Mesendoderm (in vitro differentiated cells): ENCODE results near the gene PLEKHN1.

Experiments used
- DNase-seq: peaks from one replicate; pipeline ENCODE4 v3.0.0; 2013
- H2AK5ac ChIP-seq: 2 replicates; pipeline ENCODE4 v1.6.1; 2013; ENCODE audit warnings: low read length, inconsistent platforms
- H2BK120ac ChIP-seq: 2 replicates; pipeline ENCODE4 v1.6.1; 2013; ENCODE audit warnings: low read depth, mild to moderate bottlenecking, low read length, moderate library complexity, mixed read lengths
- H2BK15ac ChIP-seq: replicated peaks from 2 replicates; pipeline ENCODE4 v1.6.1; 2013; ENCODE audit warnings: low read depth, mild to moderate bottlenecking, moderate library complexity
- H2BK5ac ChIP-seq: 2 replicates; pipeline ENCODE4 v1.6.1; 2013; ENCODE audit warnings: low read length, inconsistent platforms
- H3K18ac ChIP-seq: 2 replicates; pipeline ENCODE4 v1.6.1; 2013; ENCODE audit warnings: mild to moderate bottlenecking, low read length, mixed read lengths
- H3K23ac ChIP-seq: one replicate; pipeline ENCODE4 v1.6.1; 2013; ENCODE audit warnings: low read length
- H3K27ac ChIP-seq: 2 replicates; pipeline ENCODE4 v1.5.1; 2013; ENCODE audit warnings: low read depth, mild to moderate bottlenecking, inconsistent platforms, low read length, moderate library complexity
- H3K27me3 ChIP-seq: 2 replicates; pipeline ENCODE4 v1.6.1; 2013; ENCODE audit warnings: low read length, control low read depth, mild to moderate bottlenecking, inconsistent platforms; ENCODE audit not compliant: insufficient read depth, poor library complexity
- H3K36me3 ChIP-seq: 2 replicates; pipeline ENCODE4 v1.6.1; 2013; ENCODE audit warnings: low read length, inconsistent platforms; ENCODE audit not compliant: control insufficient read depth, insufficient read depth
- H3K4ac ChIP-seq: one replicate; pipeline ENCODE4 v1.6.1; 2013; ENCODE audit warnings: low read depth, mild to moderate bottlenecking, low read length, moderate library complexity
- H3K4me1 ChIP-seq: 2 replicates; pipeline ENCODE4 v1.6.1; 2013; ENCODE audit warnings: low read depth, low read length, inconsistent platforms; ENCODE audit not compliant: control insufficient read depth
- H3K4me2 ChIP-seq: 2 replicates; pipeline ENCODE4 v1.6.1; 2013; ENCODE audit warnings: low read length
- H3K4me3 ChIP-seq: 2 replicates; pipeline ENCODE4 v1.5.1; 2013; ENCODE audit warnings: mild to moderate bottlenecking, low read length
- H3K56ac ChIP-seq: one replicate; pipeline ENCODE4 v1.6.1; 2013; ENCODE audit warnings: low read length
- H3K79me1 ChIP-seq: 2 replicates; pipeline ENCODE4 v1.6.1; 2013; ENCODE audit warnings: low read length, inconsistent platforms
- H3K79me2 ChIP-seq: 2 replicates; pipeline ENCODE4 v1.6.1; 2013; ENCODE audit warnings: mild to moderate bottlenecking, low read length; ENCODE audit not compliant: control insufficient read depth, insufficient read depth
- H3K9ac ChIP-seq: 2 replicates; pipeline ENCODE4 v1.6.1; 2013; ENCODE audit warnings: low read length, inconsistent platforms
- H4K5ac ChIP-seq: one replicate; pipeline ENCODE4 v1.6.1; 2013; ENCODE audit warnings: low read length
- H4K8ac ChIP-seq: one replicate; pipeline ENCODE4 v1.6.1; 2013; ENCODE audit warnings: low read depth, mild to moderate bottlenecking, control low read depth, low read length, moderate library complexity
- WGBS: extraction: QIAGEN DNeasy Blood & Tissue Kit; methylation state at CpG from one replicate; pipeline ENCODE4 v1.1.7; 2013; ENCODE audit warnings: low lambda C conversion rate, missing lambda C conversion rate; ENCODE audit not compliant: insufficient coverage; ENCODE audit errors: extremely low coverage; 5-methylcytosine and 5-hydroxymethylcytosine counted together

The PLEKHN1 gene

DNA sequence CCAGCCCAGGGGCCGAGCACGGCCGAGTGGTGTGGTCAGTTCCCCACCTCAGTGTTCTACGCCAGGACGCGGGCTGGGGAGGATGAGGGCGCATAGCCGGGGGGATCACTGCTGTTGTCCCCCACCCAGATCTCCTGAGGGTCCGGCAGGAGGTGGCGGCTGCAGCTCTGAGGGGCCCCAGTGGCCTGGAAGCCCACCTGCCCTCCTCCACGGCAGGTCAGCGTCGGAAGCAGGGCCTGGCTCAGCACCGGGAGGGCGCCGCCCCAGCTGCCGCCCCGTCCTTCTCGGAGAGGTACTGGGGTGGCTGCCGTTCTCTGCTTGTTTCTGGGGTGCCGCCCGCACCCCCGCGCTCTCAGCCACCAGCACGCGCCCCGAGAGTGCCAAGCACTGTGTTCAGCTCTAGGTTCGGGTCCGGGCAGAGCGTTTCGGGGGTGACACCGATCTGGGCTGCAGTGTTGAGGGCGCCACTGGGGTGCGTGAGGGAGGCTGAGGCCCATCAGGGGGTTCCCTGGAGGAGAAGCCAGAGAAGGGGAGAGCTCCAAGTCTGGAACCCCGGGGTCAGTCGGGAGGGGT, 25.2 kb upstream of the PLEKHN1 start:
- H3K9ac ChIP-seq: peak overlapping the region; percentile 90
- no peak overlapping the region for H4K5ac ChIP-seq
- H3K79me2 ChIP-seq: no peaks in the 10 kb centered on the region
- peak overlapping the region; percentile 98 for H3K23ac ChIP-seq
- H3K4me2 ChIP-seq: peak overlapping the region; percentile 60
- H3K56ac ChIP-seq: peak overlapping the region; percentile 96
- H3K36me3 ChIP-seq: no peaks in the 10 kb centered on the region
- no peak overlapping the region for H4K8ac ChIP-seq
- no peaks in the 10 kb centered on the region for H3K27me3 ChIP-seq
- peak overlapping the region; percentile 62 for H2BK5ac ChIP-seq
- H2BK15ac ChIP-seq: no peak overlapping the region
- no CpG with 5 or more reads among the region's 36 CpGs for WGBS
- DNase-seq: no peak
- H3K4me3 ChIP-seq: peak overlapping the region; percentile 31
- H2BK120ac ChIP-seq: peak overlapping the region; percentile 14
- peak overlapping the region; percentile 61 for H3K18ac ChIP-seq
- peak overlapping the region; percentile 36 for H3K27ac ChIP-seq
- H2AK5ac ChIP-seq: peak overlapping the region; percentile 38
- H3K4me1 ChIP-seq: peaks cover 7% of the 10 kb centered on the region
- no peaks in the 10 kb centered on the region for H3K79me1 ChIP-seq
- peak overlapping the region; percentile 98 for H3K4ac ChIP-seq

DNA sequence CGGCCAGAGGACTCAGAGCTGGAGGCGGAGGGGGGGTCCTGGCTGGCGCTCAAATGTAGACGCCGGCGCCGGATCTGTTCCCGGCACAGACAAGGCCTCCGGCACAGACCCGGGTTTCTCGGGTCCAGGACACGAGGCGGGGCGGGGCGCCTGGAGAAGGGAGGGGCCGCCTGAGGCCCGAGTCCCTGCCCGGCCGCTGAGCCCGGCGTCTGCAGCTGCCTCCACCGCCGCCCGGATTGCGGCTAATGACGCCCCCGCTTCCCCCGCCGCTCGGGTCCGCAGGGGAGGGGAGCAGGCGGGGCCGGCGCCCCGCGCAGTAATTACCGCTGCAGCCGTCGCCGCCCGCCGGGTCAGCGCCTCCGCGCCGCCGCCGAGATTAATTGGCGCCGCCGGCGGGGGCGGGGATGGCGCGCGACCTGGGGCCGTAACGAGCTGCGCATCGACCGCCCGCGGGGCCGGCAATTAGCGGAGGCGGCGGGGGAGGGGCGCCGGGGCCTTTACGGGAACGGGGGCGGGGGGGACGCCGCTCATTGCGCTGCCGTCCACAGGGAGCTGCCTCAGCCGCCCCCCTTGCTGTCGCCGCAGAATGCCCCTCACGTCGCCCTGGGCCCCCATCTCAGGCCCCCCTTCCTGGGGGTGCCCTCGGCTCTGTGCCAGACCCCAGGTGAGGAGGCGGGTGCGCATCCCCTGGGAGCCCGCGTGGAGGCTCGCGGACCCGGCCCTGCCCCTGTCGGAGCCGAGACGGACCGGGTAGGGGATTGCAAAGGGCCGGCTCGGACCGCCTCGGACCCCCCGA, 24.5 kb upstream of the PLEKHN1 start:
- Histone ChIP-seq H3K79me1 (no peaks in the 10 kb centered on the region), H2BK15ac (no peak overlapping the region), H3K4ac (peak overlapping the region; percentile 98), H3K4me3 (peak overlapping the region; percentile 56), H3K4me1 (peaks cover 7% of the 10 kb centered on the region), H3K4me2 (peak overlapping the region; percentile 60), H3K18ac (peak overlapping the region; percentile 82), H3K27ac (peak overlapping the region; percentile 36), H3K9ac (peak overlapping the region; percentile 90), H3K79me2 (no peaks in the 10 kb centered on the region), H2BK120ac (peak overlapping the region; percentile 31), H2BK5ac (peak overlapping the region; percentile 76), H2AK5ac (no peak overlapping the region), H4K8ac (no peak overlapping the region), H3K27me3 (no peaks in the 10 kb centered on the region), H3K23ac (no peak overlapping the region), H3K36me3 (no peaks in the 10 kb centered on the region), H3K56ac (peak overlapping the region; percentile 96), H4K5ac (no peak overlapping the region)
- DNase-seq: peak; percentile 97
- no CpG with 5 or more reads among the region's 98 CpGs for WGBS

DNA sequence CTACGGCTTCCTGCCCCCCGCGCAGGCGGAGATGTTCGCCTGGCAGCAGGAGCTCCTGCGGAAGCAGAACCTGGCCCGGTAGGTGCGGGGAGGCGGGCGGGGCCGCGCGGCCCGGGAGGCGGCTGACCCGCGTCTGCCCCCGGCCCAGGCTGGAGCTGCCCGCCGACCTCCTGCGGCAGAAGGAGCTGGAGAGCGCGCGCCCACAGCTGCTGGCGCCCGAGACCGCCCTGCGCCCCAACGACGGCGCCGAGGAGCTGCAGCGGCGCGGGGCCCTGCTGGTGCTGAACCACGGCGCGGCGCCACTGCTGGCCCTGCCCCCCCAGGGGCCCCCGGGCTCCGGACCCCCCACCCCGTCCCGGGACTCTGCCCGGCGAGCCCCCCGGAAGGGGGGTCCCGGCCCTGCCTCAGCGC, 23.9 kb upstream of the PLEKHN1 start:
- H2AK5ac ChIP-seq: no peak overlapping the region
- H3K27me3 ChIP-seq: no peaks in the 10 kb centered on the region
- H3K9ac ChIP-seq: peak overlapping the region; percentile 71
- H3K79me1 ChIP-seq: no peaks in the 10 kb centered on the region
- no peak overlapping the region for H4K5ac ChIP-seq
- peak overlapping the region; percentile 9 for H3K4me2 ChIP-seq
- peak overlapping the region; percentile 29 for H3K27ac ChIP-seq
- H3K18ac ChIP-seq: peak overlapping the region; percentile 82
- peaks cover 2% of the 10 kb centered on the region for H3K36me3 ChIP-seq
- no peak overlapping the region for H4K8ac ChIP-seq
- H2BK120ac ChIP-seq: peak overlapping the region; percentile 31
- DNase-seq: peak; percentile 71
- H3K4me3 ChIP-seq: peak overlapping the region; percentile 55
- peak overlapping the region; percentile 91 for H3K56ac ChIP-seq
- H3K4me1 ChIP-seq: peaks cover 7% of the 10 kb centered on the region
- H3K4ac ChIP-seq: peak overlapping the region; percentile 97
- H3K23ac ChIP-seq: no peak overlapping the region
- H2BK5ac ChIP-seq: peak overlapping the region; percentile 13
- no peak overlapping the region for H2BK15ac ChIP-seq
- no CpG with 5 or more reads among the region's 48 CpGs for WGBS
- H3K79me2 ChIP-seq: no peaks in the 10 kb centered on the region

- Histone ChIP-seq H4K8ac (no peak overlapping the region), H3K4me2 (peak overlapping the region; percentile 6), H3K79me1 (no peaks in the 10 kb centered on the region), H3K56ac (peak overlapping the region; percentile 91), H3K79me2 (no peaks in the 10 kb centered on the region), H2BK5ac (peak overlapping the region; percentile 48), H2AK5ac (peak overlapping the region; percentile 34), H3K23ac (no peak overlapping the region), H4K5ac (no peak overlapping the region), H3K27ac (peak overlapping the region; percentile 29), H3K18ac (peak overlapping the region; percentile 82), H3K9ac (peak overlapping the region; percentile 71), H2BK15ac (no peak overlapping the region), H3K4me3 (peak overlapping the region; percentile 55), H2BK120ac (peak overlapping the region; percentile 21), H3K4ac (peak overlapping the region; percentile 97), H3K36me3 (peaks cover 4% of the 10 kb centered on the region), H3K27me3 (no peaks in the 10 kb centered on the region), H3K4me1 (peaks cover 7% of the 10 kb centered on the region)
- DNase-seq: no peak
- no CpG with 5 or more reads among the region's 27 CpGs for WGBS
Observed at GRCh38 chr1:942864-943533, 23.3 kb upstream of the PLEKHN1 start.

- Histone ChIP-seq H4K8ac (no peak overlapping the region), H3K27me3 (no peaks in the 10 kb centered on the region), H3K4me1 (peaks cover 7% of the 10 kb centered on the region), H3K36me3 (peaks cover 5% of the 10 kb centered on the region), H3K23ac (no peak overlapping the region), H3K79me1 (no peaks in the 10 kb centered on the region), H3K4me3 (no peak overlapping the region), H3K27ac (no peak overlapping the region), H3K18ac (peak overlapping the region; percentile 0), H3K9ac (peak overlapping the region; percentile 18), H2BK120ac (no peak overlapping the region), H3K56ac (peak overlapping the region; percentile 43), H3K4me2 (no peak overlapping the region), H2BK15ac (no peak overlapping the region), H2AK5ac (no peak overlapping the region), H2BK5ac (no peak overlapping the region), H3K79me2 (no peaks in the 10 kb centered on the region), H4K5ac (no peak overlapping the region), H3K4ac (peak overlapping the region; percentile 97)
- DNase-seq: no peak
- WGBS: no CpG with 5 or more reads among the region's 27 CpGs
Observed at GRCh38 chr1:943545-944340, 22.5 kb upstream of the PLEKHN1 start.
